Measurements from ENCODE around the gene PRSS38.
A peak's percentile ranks its signal among the peaks of the same experiment; 100 is the strongest.
"Not testable (repeated sequence)": the region's sequence is repeated elsewhere in the genome, so short reads cannot be mapped to it uniquely, and the experiment has no call there.

PRSS38 gene

GRCh38 chr1:227823537-227823936 lies 8.1 kb downstream of the PRSS38 start:
- Mint-ChIP-seq H3K36me3 (no peaks in the 10 kb centered on the region), H3K4me3 (no peak overlapping the region), H3K27me3 (peaks cover 23 to 30% of the 10 kb centered on the region in 2 donors), H3K4me1 (no peaks in the 10 kb centered on the region), H3K27ac (no peak overlapping the region), H3K9me3 (peaks cover 19 to 22% of the 10 kb centered on the region in 2 donors)
- no peak for ATAC-seq (replicated peaks)
- DNase-seq, result no peak

- DNase-seq (no peak), ATAC-seq (replicated peaks) (no peak)
- no peaks in the 10 kb centered on the region for H3K4me1 Mint-ChIP-seq
- peaks cover 23 to 32% of the 10 kb centered on the region in 2 donors for H3K27me3 Mint-ChIP-seq
- H3K9me3 Mint-ChIP-seq, result peaks cover 23 to 24% of the 10 kb centered on the region in 2 donors
- H3K4me3 Mint-ChIP-seq, result no peak overlapping the region
- H3K27ac Mint-ChIP-seq, result no peak overlapping the region
- no peaks in the 10 kb centered on the region for H3K36me3 Mint-ChIP-seq
Observed at GRCh38 chr1:227824204-227824603, 8.7 kb downstream of the PRSS38 start.

- no peak overlapping the region for H3K4me3 Mint-ChIP-seq
- no peak overlapping the region for H3K27ac Mint-ChIP-seq
- H3K27me3 Mint-ChIP-seq, result peaks cover 30 to 40% of the 10 kb centered on the region in 2 donors
Observed at GRCh38 chr1:227828786-227829185, 13.3 kb downstream of the PRSS38 start.

GRCh38 chr1:227838181-227838580 lies 22.7 kb downstream of the PRSS38 start:
- Mint-ChIP-seq H3K4me3 (no peak overlapping the region), H3K9me3 (no peaks in the 10 kb centered on the region), H3K27ac (no peak overlapping the region), H3K27me3 (peaks cover 13 to 18% of the 10 kb centered on the region in 2 donors), H3K36me3 (no peaks in the 10 kb centered on the region), H3K4me1 (no peaks in the 10 kb centered on the region)
- ATAC-seq (replicated peaks) (no peak), DNase-seq (no peak)

More at GRCh38 chr1:227828786-227829185, 13.3 kb downstream of the PRSS38 start:
- Mint-ChIP-seq H3K9me3 (peaks cover 11 to 19% of the 10 kb centered on the region in 2 donors), H3K36me3 (no peaks in the 10 kb centered on the region), H3K4me1 (no peaks in the 10 kb centered on the region)
- ATAC-seq (replicated peaks) (no peak), DNase-seq (no peak)

GRCh38 chr1:227841096-227841495 lies 25.6 kb downstream of the PRSS38 start:
- Mint-ChIP-seq H3K4me1 (no peaks in the 10 kb centered on the region), H3K9me3 (peaks cover 0 to 2% of the 10 kb centered on the region in 2 donors), H3K27me3 (peaks cover 7 to 10% of the 10 kb centered on the region in 2 donors), H3K27ac (no peak overlapping the region), H3K36me3 (no peaks in the 10 kb centered on the region), H3K4me3 (no peak overlapping the region)
- ATAC-seq (replicated peaks) (no peak), DNase-seq (no peak)

- peaks cover 5% of the 10 kb centered on the region in 2 donors for H3K36me3 Mint-ChIP-seq
- no peak for ATAC-seq (replicated peaks)
- no peak for DNase-seq
- peaks cover 11 to 12% of the 10 kb centered on the region in 2 donors for H3K9me3 Mint-ChIP-seq
- H3K4me1 Mint-ChIP-seq, result no peaks in the 10 kb centered on the region
- no peak overlapping the region for H3K4me3 Mint-ChIP-seq
- peaks cover 13 to 17% of the 10 kb centered on the region in 2 donors for H3K27me3 Mint-ChIP-seq
- H3K27ac Mint-ChIP-seq, result no peak overlapping the region
Observed at GRCh38 chr1:227844320-227845146, 29.1 kb downstream of the PRSS38 start.

- no peaks in the 10 kb centered on the region for H3K4me1 Mint-ChIP-seq
- H3K9me3 Mint-ChIP-seq, result peaks cover 11 to 12% of the 10 kb centered on the region in 2 donors
- no peak overlapping the region for H3K4me3 Mint-ChIP-seq
- H3K36me3 Mint-ChIP-seq, result peaks cover 5% of the 10 kb centered on the region in 2 donors
- H3K27me3 Mint-ChIP-seq, result peaks cover 13 to 17% of the 10 kb centered on the region in 2 donors
- no peak overlapping the region for H3K27ac Mint-ChIP-seq
- ATAC-seq (replicated peaks), result no peak
- DNase-seq, result no peak
Observed at GRCh38 chr1:227845147-227845458, 29.6 kb downstream of the PRSS38 start.

GRCh38 chr1:227845519-227845918 lies 30.0 kb downstream of the PRSS38 start:
- no peak overlapping the region for H3K4me3 Mint-ChIP-seq

GRCh38 chr1:227846265-227846858 lies 30.9 kb downstream of the PRSS38 start:
- Mint-ChIP-seq H3K36me3 (peaks cover 5% of the 10 kb centered on the region in 2 donors), H3K4me1 (no peaks in the 10 kb centered on the region), H3K27ac (peak overlapping the region; percentile 6), H3K4me3 (no peak overlapping the region), H3K9me3 (peaks cover 11 to 12% of the 10 kb centered on the region in 2 donors), H3K27me3 (peaks cover 12 to 13% of the 10 kb centered on the region in 2 donors)
- DNase-seq, result no peak
- ATAC-seq (replicated peaks), result no peak

More at GRCh38 chr1:227845519-227845918, 30.0 kb downstream of the PRSS38 start:
- Mint-ChIP-seq H3K27ac (no peak overlapping the region), H3K27me3 (peaks cover 13 to 17% of the 10 kb centered on the region in 2 donors), H3K4me1 (no peaks in the 10 kb centered on the region), H3K36me3 (peaks cover 5% of the 10 kb centered on the region in 2 donors), H3K9me3 (peaks cover 11 to 12% of the 10 kb centered on the region in 2 donors)
- ATAC-seq (replicated peaks), result no peak
- DNase-seq, result no peak

- not testable (repeated sequence) for H3K27ac Mint-ChIP-seq, H3K4me1 Mint-ChIP-seq
- H3K27me3 Mint-ChIP-seq, result peaks cover 12 to 13% of the 10 kb centered on the region in 2 donors
Observed at GRCh38 chr1:227847046-227847445, 31.6 kb downstream of the PRSS38 start.

GRCh38 chr1:227848430-227848932 lies 33.0 kb downstream of the PRSS38 start:
- no peaks in the 10 kb centered on the region for H3K4me1 Mint-ChIP-seq
- peaks cover 25 to 26% of the 10 kb centered on the region in 2 donors for H3K27me3 Mint-ChIP-seq
- H3K4me3 Mint-ChIP-seq, result no peak overlapping the region
- H3K9me3 Mint-ChIP-seq, result peaks cover 11 to 12% of the 10 kb centered on the region in 2 donors
- ATAC-seq (replicated peaks) (no peak), DNase-seq (no peak)
- peaks cover 5% of the 10 kb centered on the region in 2 donors for H3K36me3 Mint-ChIP-seq
- no peak overlapping the region for H3K27ac Mint-ChIP-seq

More at GRCh38 chr1:227847046-227847445, 31.6 kb downstream of the PRSS38 start:
- peaks cover 11 to 12% of the 10 kb centered on the region in 2 donors for H3K9me3 Mint-ChIP-seq
- not testable (repeated sequence) for ATAC-seq (replicated peaks); H3K36me3 Mint-ChIP-seq; DNase-seq; H3K4me3 Mint-ChIP-seq

- no peak for ATAC-seq (replicated peaks)
- Mint-ChIP-seq H3K36me3 (peaks cover 5% of the 10 kb centered on the region in 2 donors), H3K27me3 (peaks cover 26 to 27% of the 10 kb centered on the region in 2 donors), H3K27ac (no peak overlapping the region), H3K4me1 (no peaks in the 10 kb centered on the region), H3K9me3 (peaks cover 11 to 12% of the 10 kb centered on the region in 2 donors), H3K4me3 (no peak overlapping the region)
- no peak for DNase-seq
Observed at GRCh38 chr1:227849251-227849650, 33.8 kb downstream of the PRSS38 start.

GRCh38 chr1:227854189-227854588 lies 38.7 kb downstream of the PRSS38 start:
- ATAC-seq (replicated peaks) (no peak), DNase-seq (no peak)
- Mint-ChIP-seq H3K9me3 (peaks cover 0 to under 1% of the 10 kb centered on the region in 2 donors), H3K27ac (no peak overlapping the region), H3K4me3 (no peak overlapping the region), H3K27me3 (peaks cover 16 to 18% of the 10 kb centered on the region in 2 donors), H3K4me1 (no peaks in the 10 kb centered on the region), H3K36me3 (peaks cover 0 to 1% of the 10 kb centered on the region in 2 donors)

- H3K36me3 Mint-ChIP-seq, result no peaks in the 10 kb centered on the region
- peaks cover 22% of the 10 kb centered on the region in 2 donors for H3K27me3 Mint-ChIP-seq
Observed at GRCh38 chr1:227855687-227856086, 40.2 kb downstream of the PRSS38 start.

More at GRCh38 chr1:227855687-227856086, 40.2 kb downstream of the PRSS38 start:
- no peaks in the 10 kb centered on the region for H3K4me1 Mint-ChIP-seq
- no peak for ATAC-seq (replicated peaks)
- no peak overlapping the region for H3K27ac Mint-ChIP-seq
- H3K9me3 Mint-ChIP-seq, result no peaks in the 10 kb centered on the region
- H3K4me3 Mint-ChIP-seq, result no peak overlapping the region
- DNase-seq, result no peak
